ENCODE measurements around the gene HBG1.

HBG1 gene

DNA sequence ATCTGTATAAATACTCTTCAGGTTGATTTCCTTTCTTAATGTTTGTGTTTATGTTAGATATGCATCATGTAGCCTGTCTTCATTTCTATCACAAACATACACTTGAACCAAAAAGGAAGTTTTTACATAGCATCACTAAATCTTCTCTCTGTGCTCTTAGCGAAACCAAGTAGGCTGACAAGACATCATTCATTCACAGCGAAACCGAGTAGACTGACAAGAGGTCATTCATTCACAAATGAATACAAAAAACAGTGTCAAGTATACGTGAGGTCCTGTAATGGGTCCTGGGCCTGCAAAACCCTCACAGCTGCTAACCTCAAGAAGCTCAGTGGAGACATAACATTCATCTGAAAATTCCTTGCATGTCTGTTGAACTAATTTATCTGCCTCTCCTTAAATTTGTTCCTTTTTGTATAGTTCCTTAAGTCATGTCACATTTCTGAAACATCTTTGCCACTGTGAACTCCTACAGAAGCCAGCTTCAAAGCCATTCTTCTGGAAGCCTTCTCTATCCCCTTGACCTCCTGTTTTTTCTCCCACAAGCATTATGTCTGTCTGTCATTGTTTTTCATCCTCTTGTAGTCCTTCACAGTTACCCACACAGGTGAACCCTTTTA is 29.9 kb upstream of the HBG1 start:
- H3K27ac ChIP-seq (ENCODE audit: insufficient read depth, low read length, poor library complexity, severe bottlenecking) = no peak overlapping the region

GRCh38 chr11:5277807-5278382 is 28.2 kb upstream of the HBG1 start:
- H3K27ac ChIP-seq (ENCODE audit: insufficient read depth, low read length, poor library complexity, severe bottlenecking) = no peak overlapping the region
- no peaks in the 10 kb centered on the region for H3K9me3 ChIP-seq (ENCODE audit: control insufficient read depth, low read length)
- no peaks in the 10 kb centered on the region for H3K4me1 ChIP-seq (ENCODE audit: control insufficient read depth, insufficient read depth, low read length, poor library complexity, severe bottlenecking)
- H3K27me3 ChIP-seq (replicated peaks; ENCODE audit: control insufficient read depth, insufficient read depth, low read length, poor library complexity, severe bottlenecking) = no peaks in the 10 kb centered on the region
- no peaks in the 10 kb centered on the region for H3K36me3 ChIP-seq (ENCODE audit: control insufficient read depth, insufficient read depth, low read length)
- DNase-seq = no peak
- no peak overlapping the region for H3K4me3 ChIP-seq (ENCODE audit: insufficient read depth, low read depth, low read length, poor library complexity, severe bottlenecking)

More for the DNA sequence above, 29.9 kb upstream of the HBG1 start:
- Histone ChIP-seq H3K27me3 (replicated peaks; ENCODE audit: control insufficient read depth, insufficient read depth, low read length, poor library complexity, severe bottlenecking) (no peaks in the 10 kb centered on the region), H3K4me1 (ENCODE audit: control insufficient read depth, insufficient read depth, low read length, poor library complexity, severe bottlenecking) (no peaks in the 10 kb centered on the region), H3K4me3 (ENCODE audit: insufficient read depth, low read depth, low read length, poor library complexity, severe bottlenecking) (no peak overlapping the region), H3K36me3 (ENCODE audit: control insufficient read depth, insufficient read depth, low read length) (no peaks in the 10 kb centered on the region), H3K9me3 (ENCODE audit: control insufficient read depth, low read length) (no peaks in the 10 kb centered on the region)
- no peak for DNase-seq

DNA sequence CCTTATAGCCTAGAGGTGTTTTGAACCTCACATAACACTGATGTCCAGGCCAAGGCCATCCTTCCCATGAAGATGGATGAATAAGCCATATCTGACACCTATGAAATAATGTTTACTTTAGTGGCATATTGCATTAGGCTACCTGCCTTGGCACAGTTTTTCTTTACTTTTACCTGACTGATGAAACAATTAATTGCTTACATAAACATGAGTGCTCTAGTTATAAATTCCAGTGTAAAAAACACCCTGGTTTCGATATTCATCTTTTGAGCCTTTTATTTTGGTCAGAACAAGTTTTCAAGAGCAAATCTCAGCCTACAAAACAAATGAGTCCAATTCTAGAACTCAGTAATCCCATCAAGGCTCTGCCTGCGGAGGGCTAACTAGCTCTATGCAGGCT is 27.0 kb upstream of the HBG1 start:
- no peak for DNase-seq
- Histone ChIP-seq H3K27me3 (replicated peaks; ENCODE audit: control insufficient read depth, insufficient read depth, low read length, poor library complexity, severe bottlenecking) (no peaks in the 10 kb centered on the region), H3K4me3 (ENCODE audit: insufficient read depth, low read depth, low read length, poor library complexity, severe bottlenecking) (no peak overlapping the region), H3K27ac (ENCODE audit: insufficient read depth, low read length, poor library complexity, severe bottlenecking) (no peak overlapping the region), H3K9me3 (ENCODE audit: control insufficient read depth, low read length) (no peaks in the 10 kb centered on the region), H3K36me3 (ENCODE audit: control insufficient read depth, insufficient read depth, low read length) (no peaks in the 10 kb centered on the region), H3K4me1 (ENCODE audit: control insufficient read depth, insufficient read depth, low read length, poor library complexity, severe bottlenecking) (no peaks in the 10 kb centered on the region)

DNA sequence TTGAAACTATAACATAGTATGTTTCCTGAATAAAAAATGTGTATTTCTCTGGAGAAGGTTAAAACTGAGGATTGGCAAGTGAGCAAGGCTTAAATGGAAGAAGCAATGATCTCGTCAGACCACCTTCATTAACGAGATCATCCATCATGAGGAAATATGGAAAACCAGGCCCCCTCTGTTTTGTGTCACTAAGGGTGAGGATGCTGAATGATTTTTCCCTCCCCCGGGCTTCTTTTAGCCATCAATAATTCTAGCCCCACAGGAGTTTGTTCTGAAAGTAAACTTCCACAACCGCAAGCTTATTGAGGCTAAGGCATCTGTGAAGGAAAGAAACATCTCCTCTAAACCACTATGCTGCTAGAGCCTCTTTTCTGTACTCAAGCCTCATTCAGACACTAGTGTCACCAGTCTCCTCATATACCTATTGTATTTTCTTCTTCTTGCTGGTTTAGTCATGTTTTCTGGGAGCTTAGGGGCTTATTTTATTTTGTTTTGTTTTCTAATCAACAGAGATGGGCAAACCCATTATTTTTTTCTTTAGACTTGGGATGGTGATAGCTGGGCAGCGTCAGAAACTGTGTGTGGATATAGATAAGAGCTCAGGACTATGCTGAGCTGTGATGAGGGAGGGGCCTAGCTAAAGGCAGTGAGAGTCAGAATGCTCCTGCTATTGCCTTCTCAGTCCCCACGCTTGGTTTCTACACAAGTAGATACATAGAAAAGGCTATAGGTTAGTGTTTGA is 25.9 kb upstream of the HBG1 start:
- H3K36me3 ChIP-seq (ENCODE audit: control insufficient read depth, insufficient read depth, low read length) = no peaks in the 10 kb centered on the region

DNA sequence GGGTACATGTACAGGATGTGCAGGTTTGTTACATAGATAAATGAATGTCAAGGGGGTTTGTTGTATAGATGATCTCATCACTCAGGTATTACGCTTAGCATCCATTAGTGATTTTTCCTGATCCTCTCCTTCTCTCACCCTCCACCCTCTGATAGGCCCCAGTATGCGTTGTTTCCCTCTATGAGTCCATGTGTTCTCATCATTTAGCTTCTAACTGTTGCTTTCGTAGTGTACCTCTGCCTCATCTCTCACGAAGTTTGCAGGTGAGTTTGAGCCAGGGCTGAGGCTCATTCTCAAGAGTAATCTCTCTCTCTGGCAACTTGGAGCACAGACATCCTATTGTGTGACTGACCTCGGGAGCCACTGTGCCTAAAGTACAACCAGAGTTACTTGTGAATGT is 24.7 kb upstream of the HBG1 start:
- no peak for DNase-seq
- H3K27me3 ChIP-seq (replicated peaks; ENCODE audit: control insufficient read depth, insufficient read depth, low read length, poor library complexity, severe bottlenecking) = no peaks in the 10 kb centered on the region
- no peaks in the 10 kb centered on the region for H3K4me1 ChIP-seq (ENCODE audit: control insufficient read depth, insufficient read depth, low read length, poor library complexity, severe bottlenecking)
- H3K27ac ChIP-seq (ENCODE audit: insufficient read depth, low read length, poor library complexity, severe bottlenecking) = no peak overlapping the region
- no peaks in the 10 kb centered on the region for H3K36me3 ChIP-seq (ENCODE audit: control insufficient read depth, insufficient read depth, low read length)
- no peaks in the 10 kb centered on the region for H3K9me3 ChIP-seq (ENCODE audit: control insufficient read depth, low read length)
- H3K4me3 ChIP-seq (ENCODE audit: insufficient read depth, low read depth, low read length, poor library complexity, severe bottlenecking) = no peak overlapping the region

More for the DNA sequence above, 25.9 kb upstream of the HBG1 start:
- no peak overlapping the region for H3K27ac ChIP-seq (ENCODE audit: insufficient read depth, low read length, poor library complexity, severe bottlenecking)
- H3K4me1 ChIP-seq (ENCODE audit: control insufficient read depth, insufficient read depth, low read length, poor library complexity, severe bottlenecking) = no peaks in the 10 kb centered on the region
- no peaks in the 10 kb centered on the region for H3K27me3 ChIP-seq (replicated peaks; ENCODE audit: control insufficient read depth, insufficient read depth, low read length, poor library complexity, severe bottlenecking)
- H3K4me3 ChIP-seq (ENCODE audit: insufficient read depth, low read depth, low read length, poor library complexity, severe bottlenecking) = no peak overlapping the region
- no peak for DNase-seq
- H3K9me3 ChIP-seq (ENCODE audit: control insufficient read depth, low read length) = no peaks in the 10 kb centered on the region

DNA sequence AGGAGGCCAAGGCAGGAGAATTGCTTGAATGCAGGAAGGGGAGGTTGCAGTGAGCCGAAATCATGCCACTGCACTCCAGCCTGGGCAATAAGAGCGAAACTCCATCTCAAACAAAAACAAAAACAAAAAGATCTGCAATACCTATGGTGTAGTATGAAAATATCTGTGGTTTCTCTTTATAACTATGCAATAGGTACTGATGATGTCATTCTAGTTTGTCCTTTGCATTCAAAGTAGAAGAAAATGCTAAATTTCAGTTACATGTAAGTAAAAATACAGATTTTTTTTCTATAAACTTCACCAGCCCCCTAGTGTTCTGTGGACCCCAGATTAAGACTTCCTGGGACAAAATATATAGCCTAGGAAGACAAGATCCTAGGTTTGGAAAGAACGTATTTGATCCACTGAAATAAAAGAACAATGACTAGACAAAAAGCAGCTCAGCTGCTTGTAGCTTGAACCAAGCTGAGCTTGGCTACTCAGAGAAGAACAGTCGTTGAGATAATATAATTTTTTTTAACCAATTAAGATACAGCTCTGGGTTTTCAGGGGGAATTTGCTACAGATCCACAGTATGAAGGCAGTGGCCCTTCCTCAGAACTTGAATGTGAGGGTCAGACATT is 22.8 kb upstream of the HBG1 start:
- H3K4me3 ChIP-seq (ENCODE audit: insufficient read depth, low read depth, low read length, poor library complexity, severe bottlenecking) = no peak overlapping the region
- H3K27me3 ChIP-seq (replicated peaks; ENCODE audit: control insufficient read depth, insufficient read depth, low read length, poor library complexity, severe bottlenecking) = no peaks in the 10 kb centered on the region
- H3K4me1 ChIP-seq (ENCODE audit: control insufficient read depth, insufficient read depth, low read length, poor library complexity, severe bottlenecking) = no peaks in the 10 kb centered on the region
- no peaks in the 10 kb centered on the region for H3K9me3 ChIP-seq (ENCODE audit: control insufficient read depth, low read length)
- H3K36me3 ChIP-seq (ENCODE audit: control insufficient read depth, insufficient read depth, low read length) = no peaks in the 10 kb centered on the region
- H3K27ac ChIP-seq (ENCODE audit: insufficient read depth, low read length, poor library complexity, severe bottlenecking) = no peak overlapping the region
- DNase-seq = no peak

DNA sequence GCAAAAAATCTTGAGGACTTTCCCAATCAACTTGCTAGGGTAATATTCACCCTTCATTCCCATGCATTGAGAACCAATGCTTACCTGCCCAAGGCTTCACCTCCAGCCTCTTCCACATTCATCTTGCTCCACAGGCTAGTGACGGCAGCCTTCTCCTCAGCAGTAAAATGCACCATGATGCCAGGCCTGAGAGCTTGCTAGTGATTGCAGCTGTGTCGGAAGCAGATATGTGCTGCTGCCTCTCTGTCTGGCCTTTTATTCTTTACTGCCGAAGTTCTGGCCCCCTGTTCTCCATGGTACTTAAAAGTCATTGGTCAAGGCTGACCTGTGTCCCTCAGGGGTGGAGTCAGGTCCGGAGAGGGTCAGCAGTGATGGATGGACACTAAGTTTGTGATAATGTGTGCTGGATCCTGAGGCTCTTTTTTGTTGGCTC is 20.1 kb upstream of the HBG1 start, which contains the start of gene HBE1:
HBE1 (minus strand) TSS at position 231 of the 433 bp plus-strand sequence; CDS start at position 176, 55 bp downstream.
- no peaks in the 10 kb centered on the region for H3K27me3 ChIP-seq (replicated peaks; ENCODE audit: control insufficient read depth, insufficient read depth, low read length, poor library complexity, severe bottlenecking)
- no peak within 1 kb of the TSS for H3K4me3 ChIP-seq (ENCODE audit: insufficient read depth, low read depth, low read length, poor library complexity, severe bottlenecking)
- no peak within 1 kb of the TSS for H3K27ac ChIP-seq (ENCODE audit: insufficient read depth, low read length, poor library complexity, severe bottlenecking)
- H3K36me3 ChIP-seq (ENCODE audit: control insufficient read depth, insufficient read depth, low read length) = no peaks in the 10 kb centered on the region
- DNase-seq = no peak
- no peaks in the 10 kb centered on the region for H3K4me1 ChIP-seq (ENCODE audit: control insufficient read depth, insufficient read depth, low read length, poor library complexity, severe bottlenecking)
- H3K9me3 ChIP-seq (ENCODE audit: control insufficient read depth, low read length) = no peaks in the 10 kb centered on the region

DNA sequence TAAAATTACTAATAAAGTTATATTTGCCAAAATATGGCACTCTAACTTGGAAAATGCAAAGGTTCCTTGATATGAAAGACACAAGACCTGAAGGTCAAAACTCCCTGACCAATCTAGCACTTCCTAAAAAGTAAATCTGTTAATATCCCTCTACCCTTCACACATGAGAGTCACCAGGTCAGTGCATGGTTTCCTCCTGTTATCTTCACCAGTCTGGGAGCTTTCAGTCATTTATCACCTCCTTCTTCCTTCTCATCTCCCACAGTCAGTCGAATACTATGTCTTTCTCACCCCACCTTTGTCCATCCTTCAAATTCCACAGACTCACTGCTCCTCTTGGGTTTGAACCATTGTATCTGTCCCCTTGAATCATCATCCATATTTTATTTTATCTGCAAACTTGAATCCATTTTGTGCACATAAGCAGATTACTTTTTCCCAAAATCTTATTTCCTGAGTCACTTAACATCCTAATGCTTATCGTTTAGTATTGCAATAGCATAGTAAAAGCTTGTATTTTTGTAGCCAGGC is 17.4 kb upstream of the HBG1 start:
- H3K27me3 ChIP-seq (replicated peaks; ENCODE audit: control insufficient read depth, insufficient read depth, low read length, poor library complexity, severe bottlenecking) = no peaks in the 10 kb centered on the region
- H3K27ac ChIP-seq (ENCODE audit: insufficient read depth, low read length, poor library complexity, severe bottlenecking) = no peak overlapping the region
- no peak overlapping the region for H3K4me3 ChIP-seq (ENCODE audit: insufficient read depth, low read depth, low read length, poor library complexity, severe bottlenecking)
- DNase-seq = no peak
- no peaks in the 10 kb centered on the region for H3K4me1 ChIP-seq (ENCODE audit: control insufficient read depth, insufficient read depth, low read length, poor library complexity, severe bottlenecking)
- H3K36me3 ChIP-seq (ENCODE audit: control insufficient read depth, insufficient read depth, low read length) = no peaks in the 10 kb centered on the region
- H3K9me3 ChIP-seq (ENCODE audit: control insufficient read depth, low read length) = no peaks in the 10 kb centered on the region

DNA sequence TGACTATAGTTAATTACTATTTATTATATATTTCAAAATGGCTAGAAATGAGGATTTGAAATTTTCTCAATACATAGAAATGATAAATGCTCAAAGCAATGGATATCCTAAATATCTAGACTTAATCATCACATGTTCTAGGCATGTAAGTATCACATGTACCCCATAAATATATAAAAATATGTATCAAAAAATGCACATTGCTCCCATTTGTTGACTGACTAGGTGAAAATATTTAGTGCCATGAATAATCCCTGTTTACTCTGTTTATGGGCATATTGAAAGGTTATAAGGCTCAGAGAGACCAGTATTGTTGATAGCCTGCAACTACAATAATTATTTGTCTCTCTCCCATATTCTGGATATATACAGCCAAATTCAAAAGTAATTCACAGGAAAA is 17.0 kb upstream of the HBG1 start:
- no peaks in the 10 kb centered on the region for H3K4me1 ChIP-seq (ENCODE audit: control insufficient read depth, insufficient read depth, low read length, poor library complexity, severe bottlenecking)
- H3K27ac ChIP-seq (ENCODE audit: insufficient read depth, low read length, poor library complexity, severe bottlenecking) = no peak overlapping the region
- no peak for DNase-seq
- H3K27me3 ChIP-seq (replicated peaks; ENCODE audit: control insufficient read depth, insufficient read depth, low read length, poor library complexity, severe bottlenecking) = no peaks in the 10 kb centered on the region
- H3K36me3 ChIP-seq (ENCODE audit: control insufficient read depth, insufficient read depth, low read length) = no peaks in the 10 kb centered on the region
- no peaks in the 10 kb centered on the region for H3K9me3 ChIP-seq (ENCODE audit: control insufficient read depth, low read length)
- no peak overlapping the region for H3K4me3 ChIP-seq (ENCODE audit: insufficient read depth, low read depth, low read length, poor library complexity, severe bottlenecking)

All from effector memory CD4-positive, alpha-beta T cell (primary cell).